GM12878 (cell line): ENCODE results near the gene CD209. TPM values are rescaled to one million over a fixed set of nuclear protein-coding genes. Genes with fewer than 3 reads are reported as not detected.
A peak's percentile ranks its signal among the peaks of the same experiment; 100 is the strongest.

Experiments
- ATF3 ChIP-seq: IDR thresholded peaks from 2 replicates; pipeline ENCODE4 v1.6.1; 2011; ENCODE audit warnings: low read depth, mild to moderate bottlenecking, low read length, moderate library complexity, borderline replicate concordance; ENCODE audit errors: extremely low read depth
- BMI1 ChIP-seq: fragments of 450-650 bp; IDR thresholded peaks from 2 replicates; pipeline ENCODE4 v1.6.1; 2016; ENCODE audit warnings: mild to moderate bottlenecking, moderate library complexity, borderline replicate concordance
- FOXK2 ChIP-seq: fragments of 450-650 bp; IDR thresholded peaks from 2 replicates; pipeline ENCODE4 v1.6.1; 2017; ENCODE audit warnings: mild to moderate bottlenecking, moderate library complexity
- KLF5 ChIP-seq: fragments of 450-650 bp; IDR thresholded peaks from 2 replicates; pipeline ENCODE4 v1.6.1; 2014; ENCODE audit warnings: mild to moderate bottlenecking; ENCODE audit not compliant: partially characterized antibody
- NKRF ChIP-seq: fragments of 450-650 bp; conservative IDR thresholded peaks from 2 replicates; pipeline ENCODE4 v1.6.1; 2017; ENCODE audit warnings: mild to moderate bottlenecking, moderate library complexity
- NR2C2 ChIP-seq: IDR thresholded peaks from 2 replicates; pipeline ENCODE4 v1.6.1; 2011; ENCODE audit warnings: borderline replicate concordance, low read depth; ENCODE audit not compliant: control insufficient read depth, insufficient read length
- PRDM15 ChIP-seq: fragments of 450-650 bp; formaldehyde crosslinking; IDR thresholded peaks from 2 replicates; pipeline ENCODE4 v1.4.0; 2020; ENCODE audit warnings: mild to moderate bottlenecking, moderate library complexity
- RCOR1 ChIP-seq: conservative IDR thresholded peaks from 2 replicates; pipeline ENCODE4 v1.6.1; 2012; ENCODE audit warnings: low read depth, low read length, improper control_type of control experiment
- SIN3A ChIP-seq: IDR thresholded peaks from 2 replicates; pipeline ENCODE4 v1.6.1; 2012; ENCODE audit warnings: low read depth, low read length, improper control_type of control experiment
- SKIL ChIP-seq: fragments of 450-650 bp; IDR thresholded peaks from 2 replicates; pipeline ENCODE4 v1.6.1; 2017; ENCODE audit warnings: mild to moderate bottlenecking, low read depth, inconsistent platforms; ENCODE audit not compliant: poor library complexity, severe bottlenecking
- SMAD1 ChIP-seq: fragments of 450-650 bp; IDR thresholded peaks from 2 replicates; pipeline ENCODE4 v1.6.1; 2018; ENCODE audit warnings: mild to moderate bottlenecking, low read depth; ENCODE audit not compliant: partially characterized antibody
- YY1 ChIP-seq: IDR thresholded peaks from 2 replicates; pipeline ENCODE4 v1.6.1; 2011; ENCODE audit warnings: low read depth, mild to moderate bottlenecking, low read length
- ZNF622 ChIP-seq: fragments of 450-650 bp; IDR thresholded peaks from 2 replicates; pipeline ENCODE4 v1.6.1; 2017; ENCODE audit warnings: mild to moderate bottlenecking, inconsistent platforms
- ZZZ3 ChIP-seq: IDR thresholded peaks from 2 replicates; pipeline ENCODE4 v1.6.1; 2011; ENCODE audit warnings: low read depth; ENCODE audit not compliant: control insufficient read depth, insufficient read length
- polyA plus RNA-seq, 11 experiments: library from polyadenylated mRNA; depleted of rRNA in 4 of 11; unstranded in 6 of 11; stranded (reverse) in 5 of 11; fragments of >200 nt; fragmentation: Nextera tagmentation in 4 of 11; fragmentation: Illumina TruSeq in 1 of 11; extraction: Ambion mirVana in 4 of 11; extraction: Trizol in 1 of 11; gene quantifications; 1 replicate in 1 of 11; 2 replicates in 10 of 11; pipeline versions ENCODE4 v1.2.1 to v1.2.3, GENCODE V29; 2011 to 2016; ENCODE audit warnings: inconsistent platforms in 2 of 11, missing spikeins in 2 of 11, low read depth in 1 of 11
- total RNA-seq, 4 experiments: library from RNA; depleted of rRNA in 3 of 4; stranded (reverse); fragments of >200 nt in 3 of 4; fragmentation: Illumina TruSeq in 1 of 4; extraction: Trizol in 1 of 4; gene quantifications; 2 replicates each; pipeline versions ENCODE4 v1.2.1 to v1.2.3, GENCODE V29; 2013 to 2021
- TF ChIP-seq, protein P1 (sequence below): fragments of 450-650 bp; IDR thresholded peaks from 2 replicates; pipeline ENCODE4 v1.6.1; 2016; ENCODE audit warnings: mild to moderate bottlenecking
- TF ChIP-seq, protein P2 (sequence below): fragments of 450-650 bp; IDR thresholded peaks from 2 replicates; pipeline ENCODE4 v1.6.1; 2017; ENCODE audit warnings: mild to moderate bottlenecking

CD209 gene
- total and polyA plus RNA-seq, 10 of the 15 experiments (the other 5 are each of a cell fraction or from before 2014, with no cell fraction given), result 0.04 to 0.21 (median 0.10) TPM; not detected in 3

DNA sequence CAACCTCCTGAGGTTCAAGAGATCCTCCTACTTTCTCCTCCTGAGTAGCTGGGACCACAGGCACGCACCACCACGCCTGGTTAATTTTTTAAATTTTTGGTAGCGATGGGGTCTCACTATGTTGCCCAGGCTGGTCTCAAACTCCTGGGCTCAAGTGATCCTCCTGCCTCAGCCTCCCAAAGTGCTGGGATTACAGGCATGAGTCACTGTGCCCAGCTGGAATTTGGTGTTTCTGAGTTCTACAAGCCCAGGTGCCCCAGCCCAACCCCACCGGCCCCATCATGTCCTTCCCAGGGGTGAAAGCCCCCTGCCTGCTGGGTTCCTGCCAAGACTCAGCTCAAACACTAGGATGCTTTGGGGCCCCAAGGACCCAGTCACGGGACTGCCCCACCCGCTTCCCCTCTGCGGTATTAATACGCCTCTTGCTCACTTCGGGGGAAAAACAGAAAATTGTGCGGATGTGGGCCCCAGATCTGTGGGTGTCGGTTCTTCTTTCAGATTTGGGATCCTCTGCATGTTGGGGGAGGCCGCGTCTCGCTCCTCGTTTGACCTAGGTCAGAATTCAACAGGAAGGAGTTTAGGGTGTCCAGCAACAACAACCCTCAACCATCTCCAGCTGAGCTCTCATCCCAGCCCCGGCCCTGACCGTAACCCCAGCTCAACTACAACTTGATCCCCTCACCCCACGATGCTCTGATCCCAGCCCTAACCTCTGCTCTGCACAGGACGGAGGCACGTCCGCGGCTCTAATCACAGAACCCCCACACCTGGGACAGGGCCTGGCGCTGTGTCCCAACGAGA, 41.7 kb downstream of the CD209 start (continued):
- no peak for TF ChIP-seq NKRF
- TF ChIP-seq SMAD1, result peak; percentile 72
- TF ChIP-seq FOXK2, result no peak
- TF ChIP-seq, protein P1, sequence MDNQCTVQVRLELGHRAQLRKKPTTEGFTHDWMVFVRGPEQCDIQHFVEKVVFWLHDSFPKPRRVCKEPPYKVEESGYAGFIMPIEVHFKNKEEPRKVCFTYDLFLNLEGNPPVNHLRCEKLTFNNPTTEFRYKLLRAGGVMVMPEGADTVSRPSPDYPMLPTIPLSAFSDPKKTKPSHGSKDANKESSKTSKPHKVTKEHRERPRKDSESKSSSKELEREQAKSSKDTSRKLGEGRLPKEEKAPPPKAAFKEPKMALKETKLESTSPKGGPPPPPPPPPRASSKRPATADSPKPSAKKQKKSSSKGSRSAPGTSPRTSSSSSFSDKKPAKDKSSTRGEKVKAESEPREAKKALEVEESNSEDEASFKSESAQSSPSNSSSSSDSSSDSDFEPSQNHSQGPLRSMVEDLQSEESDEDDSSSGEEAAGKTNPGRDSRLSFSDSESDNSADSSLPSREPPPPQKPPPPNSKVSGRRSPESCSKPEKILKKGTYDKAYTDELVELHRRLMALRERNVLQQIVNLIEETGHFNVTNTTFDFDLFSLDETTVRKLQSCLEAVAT, result peak; percentile 65
- no peak for TF ChIP-seq SIN3A
- no peak for TF ChIP-seq BMI1
- 0 out of 2 replicates have a peak, but pooled peaks have one; percentile 70 for TF ChIP-seq RCOR1
- no peak for TF ChIP-seq NR2C2
- peak; percentile 33 for TF ChIP-seq KLF5
- TF ChIP-seq ATF3, result no peak
- TF ChIP-seq, protein P2, sequence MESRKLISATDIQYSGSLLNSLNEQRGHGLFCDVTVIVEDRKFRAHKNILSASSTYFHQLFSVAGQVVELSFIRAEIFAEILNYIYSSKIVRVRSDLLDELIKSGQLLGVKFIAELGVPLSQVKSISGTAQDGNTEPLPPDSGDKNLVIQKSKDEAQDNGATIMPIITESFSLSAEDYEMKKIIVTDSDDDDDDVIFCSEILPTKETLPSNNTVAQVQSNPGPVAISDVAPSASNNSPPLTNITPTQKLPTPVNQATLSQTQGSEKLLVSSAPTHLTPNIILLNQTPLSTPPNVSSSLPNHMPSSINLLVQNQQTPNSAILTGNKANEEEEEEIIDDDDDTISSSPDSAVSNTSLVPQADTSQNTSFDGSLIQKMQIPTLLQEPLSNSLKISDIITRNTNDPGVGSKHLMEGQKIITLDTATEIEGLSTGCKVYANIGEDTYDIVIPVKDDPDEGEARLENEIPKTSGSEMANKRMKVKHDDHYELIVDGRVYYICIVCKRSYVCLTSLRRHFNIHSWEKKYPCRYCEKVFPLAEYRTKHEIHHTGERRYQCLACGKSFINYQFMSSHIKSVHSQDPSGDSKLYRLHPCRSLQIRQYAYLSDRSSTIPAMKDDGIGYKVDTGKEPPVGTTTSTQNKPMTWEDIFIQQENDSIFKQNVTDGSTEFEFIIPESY, result no peak
- peak; percentile 59 for TF ChIP-seq YY1
- no peak for TF ChIP-seq ZNF622
- no peak for TF ChIP-seq ZZZ3
- no peak for TF ChIP-seq PRDM15 (CRISPR knock-in tag)
- TF ChIP-seq SKIL, result peak; percentile 96
